Activated T-helper 9 cell treated with anti-CD3 and anti-CD28 coated beads, Interleukin-2, amount 50 U/mL, for 16 hours (primary cell): ENCODE results near the gene HES3.

Experiments
- DNase-seq: peaks from one replicate; pipeline ENCODE4 v3.0.0-alpha.2; 2020; ENCODE audit warnings: low read depth

The HES3 gene

GRCh38 chr1:6246497-6247467 is 2.8 kb downstream of the HES3 start:
- DNase-seq = peak; percentile 71

DNA sequence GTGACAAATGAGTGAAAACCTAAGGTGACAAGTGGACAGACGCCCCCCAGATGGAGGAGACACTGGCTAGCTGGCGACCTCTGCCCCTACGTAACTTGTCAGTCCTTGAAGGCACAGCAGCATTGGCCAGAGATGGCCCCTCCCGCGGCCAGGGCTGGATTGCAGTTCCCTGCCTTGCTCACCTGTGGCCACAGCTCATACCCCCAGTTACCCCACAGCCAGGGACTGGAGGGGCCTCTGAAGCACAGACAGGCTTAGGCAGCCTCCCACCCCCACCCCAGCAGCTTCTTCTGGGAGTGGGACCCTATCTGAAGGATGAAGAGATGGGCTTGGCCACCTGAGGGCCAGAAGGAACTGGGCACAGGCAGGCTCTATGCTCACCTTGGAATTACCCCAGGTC is 3.7 kb downstream of the HES3 start:
- no peak for DNase-seq

- no peak for DNase-seq
Observed at GRCh38 chr1:6248161-6248776, 4.3 kb downstream of the HES3 start.

DNA sequence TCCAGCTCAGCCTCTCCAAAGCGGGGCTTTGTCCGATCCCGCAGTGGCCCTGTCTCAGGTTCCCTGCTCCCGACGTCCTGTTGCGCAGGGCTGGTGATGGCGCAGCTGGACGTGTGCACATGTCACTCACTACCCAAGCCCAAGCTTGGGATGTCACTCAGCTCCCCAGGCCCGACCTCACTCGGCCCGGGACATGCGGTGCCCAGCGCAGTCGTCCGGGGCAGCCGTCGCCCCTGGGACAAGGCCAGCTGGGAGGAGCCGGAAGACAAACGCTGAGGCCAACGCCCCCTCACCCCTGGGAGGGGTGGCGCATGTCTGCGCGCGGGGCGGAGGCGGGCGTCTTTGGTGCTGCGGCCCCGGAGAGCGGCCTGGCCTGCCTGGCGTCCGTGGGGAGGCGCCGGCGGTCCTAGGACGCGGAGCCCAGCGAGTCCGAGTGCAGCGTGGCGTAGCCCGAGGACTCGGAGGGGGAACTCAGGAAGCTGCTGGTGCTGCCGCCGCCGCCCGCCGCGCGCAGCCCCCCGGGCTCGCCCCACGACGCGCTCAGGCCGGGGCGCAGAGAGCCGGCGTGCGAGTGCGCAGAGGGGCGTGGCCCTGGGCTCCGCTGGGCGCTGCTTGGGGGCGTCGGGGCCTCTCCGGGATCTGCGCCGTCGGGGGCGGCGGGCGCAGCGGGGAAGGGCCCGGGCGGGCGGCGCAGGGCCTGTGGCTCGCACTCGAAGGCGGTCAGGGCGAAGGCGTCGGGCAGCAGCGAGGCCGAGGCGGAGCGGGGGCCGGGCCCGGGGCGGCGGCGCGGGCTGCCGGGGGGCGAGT is 5.2 kb downstream of the HES3 start:
- DNase-seq = no peak

DNA sequence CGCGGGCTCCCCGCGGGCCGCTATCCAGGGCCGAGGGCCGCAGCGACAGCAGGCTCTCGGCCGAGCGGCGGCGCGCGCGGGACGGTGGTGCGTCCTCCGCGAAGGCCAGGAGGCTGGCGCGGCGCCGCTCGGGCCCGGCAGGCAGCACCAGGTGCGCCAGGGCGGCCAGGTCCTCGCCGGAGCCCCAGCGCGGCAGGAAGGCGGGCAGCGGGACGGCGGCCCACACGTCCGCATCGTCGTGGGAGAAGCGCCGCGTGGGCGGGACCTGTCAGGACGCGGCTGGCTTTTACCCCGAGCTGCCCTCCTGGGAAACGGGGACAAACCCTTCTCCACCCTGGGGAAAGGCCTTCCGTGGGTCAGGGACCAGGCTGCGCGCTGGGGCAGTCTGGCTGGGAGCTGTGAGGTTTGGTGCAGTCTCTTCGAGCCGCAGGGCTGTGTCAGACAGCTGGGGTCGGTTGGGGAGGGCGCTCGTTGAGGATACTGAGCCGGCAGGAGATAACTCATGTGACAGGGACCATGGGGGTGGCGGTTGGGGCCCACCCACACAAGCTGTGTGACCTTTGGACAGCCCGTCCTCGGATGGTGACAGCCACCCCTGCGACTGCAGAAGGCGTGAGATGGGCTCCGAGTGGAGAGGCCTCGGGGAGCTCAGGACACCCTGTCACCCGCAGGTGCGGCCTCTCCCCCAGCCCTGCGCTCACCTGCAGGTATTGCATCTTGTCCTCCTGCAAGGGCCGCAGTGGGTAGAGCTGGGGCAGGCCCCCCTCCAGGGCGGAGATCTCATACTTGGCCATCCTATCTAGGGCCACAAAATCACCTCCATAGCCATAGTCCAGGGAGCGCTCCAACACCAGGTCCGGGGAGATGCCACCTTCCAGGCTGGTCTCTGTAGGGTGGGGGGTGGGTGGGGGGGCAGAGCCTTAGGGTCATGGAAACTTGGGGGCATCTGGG is 6.0 kb downstream of the HES3 start:
- no peak for DNase-seq

DNA sequence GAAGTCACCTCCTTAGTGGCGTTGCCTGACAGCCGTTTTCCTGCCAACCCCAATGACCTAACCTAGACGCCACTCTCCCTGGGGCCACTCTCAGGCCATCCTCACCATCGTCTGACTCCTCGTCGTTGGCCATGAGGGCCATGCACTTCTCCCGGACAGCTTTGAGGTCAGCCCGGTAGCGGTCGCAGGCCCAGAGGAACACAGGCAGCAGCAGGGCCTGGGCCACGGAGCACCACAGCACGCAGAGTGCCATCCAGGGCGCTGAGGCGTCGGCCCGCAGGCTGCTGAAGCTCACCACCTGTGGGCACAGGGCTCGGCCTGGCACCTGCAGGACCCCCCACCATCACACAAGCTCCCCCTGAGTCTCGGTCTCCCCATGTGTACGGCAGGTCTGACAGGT is 7.3 kb downstream of the HES3 start:
- DNase-seq = no peak

DNA sequence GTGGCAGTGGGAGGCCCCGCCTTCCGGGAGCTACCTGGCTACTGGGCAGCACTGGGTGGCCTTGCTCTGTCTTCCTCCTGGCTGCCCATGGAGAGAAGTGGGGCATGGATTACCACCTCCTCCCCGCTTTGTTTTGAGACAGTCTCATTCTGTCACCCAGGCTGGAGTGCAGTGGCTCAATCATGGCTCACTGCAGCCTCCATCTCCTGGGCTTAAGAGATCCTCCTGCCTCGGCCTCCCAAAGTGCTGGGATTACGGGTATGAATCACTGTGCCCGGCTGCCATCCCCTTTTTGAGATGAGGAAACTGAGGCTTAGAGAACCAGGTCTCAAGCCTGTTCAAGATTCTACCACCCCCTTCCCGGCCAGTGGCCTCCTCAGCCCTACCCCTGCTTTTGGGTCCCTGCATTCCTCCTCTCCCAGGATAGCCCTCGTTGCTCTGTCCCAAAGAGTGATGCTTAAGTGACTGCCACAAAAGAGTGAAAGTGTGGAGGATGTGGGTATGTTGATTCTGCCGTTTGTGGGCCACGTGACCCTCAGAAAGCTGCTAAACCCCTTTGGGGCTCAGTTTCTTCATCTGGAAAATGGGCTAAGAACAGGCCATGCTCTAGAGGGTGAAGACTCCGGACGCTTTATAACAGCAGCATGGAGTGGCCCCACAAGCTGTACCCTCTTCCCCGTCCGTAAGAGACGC is 7.8 kb downstream of the HES3 start:
- no peak for DNase-seq

DNA sequence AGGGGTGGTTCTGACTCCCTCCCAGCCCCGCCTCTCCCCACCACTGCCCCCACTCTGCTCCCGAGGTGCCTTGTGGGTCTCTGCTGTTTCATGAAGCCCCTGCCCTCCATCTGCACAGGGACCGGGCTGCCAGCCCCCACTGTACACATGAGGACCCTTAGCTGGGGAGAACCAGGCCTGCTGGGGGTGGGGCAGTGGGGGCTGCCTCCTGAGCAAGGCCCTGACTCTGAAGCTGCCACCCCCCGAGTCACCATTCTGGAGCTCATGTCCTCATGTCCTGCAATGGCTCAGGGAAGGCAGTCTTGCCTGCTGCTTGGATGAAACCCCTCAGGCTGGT is 8.4 kb downstream of the HES3 start:
- DNase-seq = no peak

GRCh38 chr1:6253380-6253779 is 9.4 kb downstream of the HES3 start:
- DNase-seq = no peak

- DNase-seq = no peak
Observed at GRCh38 chr1:6254691-6255090, 10.7 kb downstream of the HES3 start.

DNA sequence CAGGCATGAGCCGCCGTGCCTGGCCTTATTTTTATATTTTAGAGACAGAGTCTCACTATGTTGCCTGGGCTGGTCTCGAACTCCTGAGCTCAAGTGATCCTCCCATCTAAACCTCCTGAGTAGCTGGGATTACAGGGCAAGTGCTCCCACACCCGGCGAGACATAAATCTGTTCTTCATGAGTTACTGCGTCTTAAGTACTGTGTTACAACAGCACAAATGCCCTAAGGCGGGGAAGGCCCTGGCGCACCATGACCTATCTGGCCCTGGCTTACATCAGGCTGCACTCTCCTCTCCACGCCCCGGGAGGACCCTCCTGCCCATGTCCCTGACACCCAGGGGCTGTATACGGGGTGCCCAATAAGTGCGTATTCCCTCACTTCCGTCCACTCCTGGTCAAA is 12.7 kb downstream of the HES3 start:
- DNase-seq = no peak

GRCh38 chr1:6257541-6258069 is 13.6 kb downstream of the HES3 start:
- DNase-seq = no peak

DNA sequence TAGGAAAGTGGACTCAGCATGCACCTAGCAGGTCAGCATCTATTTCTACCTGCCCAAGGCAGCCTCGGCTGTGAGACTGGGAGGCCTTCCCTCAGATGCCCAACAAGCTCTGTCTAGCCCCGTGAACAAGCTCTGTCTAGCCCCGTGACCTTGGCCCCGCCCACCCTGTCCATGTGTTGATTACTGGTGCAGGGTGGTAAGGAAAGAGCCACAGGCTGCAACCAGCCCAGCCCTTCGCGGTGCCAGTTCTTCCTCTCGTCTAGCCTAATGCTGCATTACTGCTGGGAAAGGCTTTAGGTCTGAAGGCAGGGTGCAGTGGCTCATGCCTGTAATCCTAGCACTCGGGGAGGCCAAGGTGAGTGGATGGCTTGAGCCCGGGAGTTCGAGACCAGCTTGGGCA is 14.7 kb downstream of the HES3 start:
- DNase-seq = no peak

DNA sequence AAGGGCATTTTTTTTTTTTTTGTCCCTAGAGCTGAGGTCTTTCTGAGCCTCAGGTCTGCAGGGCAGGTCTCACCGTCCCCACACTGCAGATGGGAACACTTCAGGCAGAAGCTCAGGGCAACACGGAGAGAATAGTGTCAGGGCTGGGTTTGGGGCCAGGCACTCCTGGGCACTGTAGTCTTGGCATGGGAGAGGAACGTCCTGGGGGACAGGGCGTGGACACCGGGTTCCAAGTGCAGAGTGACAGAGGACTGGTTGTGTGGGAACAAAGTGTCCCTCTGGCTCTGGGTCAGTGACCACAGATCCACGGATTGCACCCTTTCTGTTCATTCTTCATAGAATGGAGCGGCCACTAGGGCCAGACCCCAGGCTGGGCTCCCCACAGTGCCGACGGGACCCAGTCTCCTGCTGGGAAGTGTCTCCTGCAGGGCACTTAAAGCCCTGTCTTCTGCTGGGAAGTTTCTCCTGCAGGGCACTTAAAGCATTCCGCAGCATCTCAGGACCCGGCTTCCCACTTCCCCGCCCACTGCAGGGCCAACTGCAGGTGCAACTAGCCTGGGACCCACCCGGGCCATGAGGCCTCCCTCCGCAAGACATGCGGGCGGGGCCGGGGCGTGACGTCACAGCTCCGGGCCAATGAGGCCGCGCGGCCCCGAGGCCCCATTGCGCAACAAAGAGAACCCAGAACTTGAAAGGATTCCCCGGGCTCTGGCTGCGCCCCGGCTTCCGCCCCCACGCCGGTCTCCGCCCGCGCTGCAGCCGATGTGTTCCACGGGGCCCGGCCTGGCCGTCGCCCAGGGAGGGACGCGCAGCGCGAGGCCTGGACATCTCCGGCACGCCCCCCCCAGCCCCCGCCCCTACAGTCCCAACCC is 15.7 kb downstream of the HES3 start:
- peak; percentile 61 for DNase-seq

DNA sequence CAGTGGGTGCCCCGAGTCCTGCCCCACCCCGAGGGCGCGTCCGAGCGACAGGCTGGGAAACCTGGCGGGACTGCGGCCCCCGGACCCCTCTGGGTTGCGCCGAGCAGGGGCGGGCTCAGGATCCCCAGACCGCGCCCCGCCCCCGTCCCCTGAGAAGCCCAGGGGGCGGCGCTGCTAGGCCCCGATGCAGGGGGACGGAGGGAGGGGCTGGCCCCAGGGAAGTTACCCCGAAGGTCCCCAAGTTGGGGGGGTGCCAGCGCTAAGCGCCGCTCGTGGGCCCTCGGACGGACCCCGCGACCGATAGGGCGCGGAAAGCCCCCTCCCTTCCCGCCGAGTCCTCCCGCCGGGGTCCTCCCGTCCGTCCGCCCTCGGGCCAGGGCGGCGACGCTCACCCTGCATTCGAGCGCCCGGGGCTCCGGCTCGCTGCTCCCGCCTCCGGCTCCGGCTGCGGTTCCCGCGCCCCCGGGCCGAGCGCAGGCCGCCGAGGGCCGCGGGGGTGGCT is 16.5 kb downstream of the HES3 start:
- no peak for DNase-seq

DNA sequence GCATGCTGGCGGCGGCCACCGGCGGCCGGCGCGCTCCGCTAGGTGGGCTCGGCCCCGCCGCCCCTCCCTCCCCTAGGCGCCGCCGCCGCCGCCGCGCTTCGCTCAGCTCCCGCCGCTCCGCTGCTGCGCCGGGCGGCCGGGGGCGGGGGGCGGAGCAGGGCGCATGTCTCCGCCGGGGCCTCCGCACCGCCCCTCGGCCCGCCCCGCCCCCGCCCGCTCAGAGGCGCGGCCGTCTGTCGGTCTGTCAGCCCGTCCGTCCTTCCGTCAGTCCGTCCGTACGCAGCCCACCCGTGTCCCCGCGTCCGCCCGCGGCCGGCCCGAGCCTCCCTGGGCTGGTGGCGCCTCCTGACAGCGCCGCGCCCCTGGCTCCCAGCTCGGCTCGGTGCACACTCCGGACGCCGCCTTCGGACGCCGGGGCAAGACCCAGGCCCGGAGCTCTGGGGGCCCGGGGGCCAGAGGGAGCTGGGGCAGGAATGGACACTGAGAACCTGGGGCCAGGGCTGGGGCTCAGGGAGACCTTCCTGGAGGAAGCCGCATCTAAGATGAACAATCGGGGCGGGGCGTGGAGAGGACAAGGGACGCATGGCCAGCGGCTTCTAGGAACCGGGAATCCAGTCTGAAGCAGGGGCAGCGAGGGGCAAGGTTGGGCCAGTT is 17.1 kb downstream of the HES3 start, which contains the start of gene GPR153:
Gene GPR153 (minus strand): TSS at position 138 of the 654 bp plus-strand sequence. CDS start 6,193 bp downstream, outside the sequence.
- peak; percentile 40 for DNase-seq

DNA sequence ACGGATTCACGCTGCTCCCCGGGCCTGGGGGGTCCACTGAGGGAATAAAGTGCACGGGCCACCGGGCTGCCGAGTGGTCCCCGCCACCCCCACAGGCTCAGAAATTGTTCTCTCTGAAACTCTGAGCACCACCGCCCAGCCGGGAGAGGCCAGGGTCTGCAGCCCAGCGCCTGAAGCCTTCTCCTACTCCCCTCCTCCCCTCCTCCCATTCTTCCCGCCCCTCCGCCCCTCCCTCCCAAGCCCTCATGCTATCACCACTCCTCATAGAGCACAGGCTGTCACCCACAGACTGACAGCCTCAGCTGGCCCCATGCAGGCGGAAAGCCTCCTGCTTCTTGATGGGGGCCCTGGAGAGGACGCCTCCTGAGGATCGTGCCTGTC is 17.6 kb downstream of the HES3 start:
- DNase-seq = no peak

- DNase-seq = no peak
Observed at GRCh38 chr1:6262555-6263420, 18.8 kb downstream of the HES3 start.
